Right lung (tissue), 5 donors: ENCODE measurements around the gene SNN. TPM values are rescaled to one million over a fixed set of nuclear protein-coding genes. Genes with fewer than 3 reads are reported as not detected.

Experiments
- DNase-seq, 2 donors: peaks; one replicate each; pipeline ENCODE4 v3.0.0-alpha.2; 2013
- polyA plus RNA-seq, 5 donors: library from polyadenylated mRNA; unstranded; fragments of 120-200 nt; gene quantifications; one replicate each; pipeline versions ENCODE4 v1.2.1 to v1.2.3, GENCODE V29; 2013; ENCODE audit warnings: inconsistent platforms in 1 of 5, low replicate concordance in 1 of 5; ENCODE audit not compliant: insufficient read length in 5 of 5, insufficient read depth in 1 of 5

Gene SNN
- polyA plus RNA-seq, 5 donors = 25.8 to 36.9 (median 32.0) TPM

DNA sequence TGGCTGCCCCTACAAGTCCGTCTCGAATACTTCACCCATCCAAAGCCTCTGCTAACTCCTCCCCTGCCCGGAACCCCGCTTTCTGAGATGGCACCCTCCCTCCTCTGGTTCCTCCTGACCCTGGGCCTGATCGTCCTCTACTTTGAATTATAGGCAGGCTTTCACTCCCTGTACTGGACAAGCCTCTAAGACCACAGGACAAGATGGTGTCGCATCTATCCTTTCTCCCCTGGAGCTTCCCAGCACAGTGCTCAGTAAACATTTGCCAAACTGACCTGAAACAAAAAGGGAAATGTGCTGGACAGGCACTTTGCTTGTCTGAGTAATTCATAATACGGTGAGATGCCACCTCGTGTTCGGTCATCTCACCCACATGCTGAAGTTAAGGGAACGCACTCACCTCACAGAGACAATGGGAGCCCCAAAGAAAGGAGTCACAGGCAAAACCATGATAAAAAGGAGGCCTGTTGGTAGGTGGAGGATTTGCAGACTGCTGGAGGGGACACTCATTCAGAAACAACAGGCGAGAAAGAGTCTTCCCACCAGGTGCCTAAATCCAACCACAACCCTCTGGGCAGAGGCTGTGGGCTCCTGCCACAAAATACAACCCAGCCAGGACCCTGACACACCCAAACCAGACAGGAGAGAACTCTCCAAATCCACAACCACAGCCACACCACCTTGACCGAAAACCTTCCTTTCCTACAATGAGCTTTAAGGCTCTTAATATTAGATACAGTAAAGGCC lies 28.2 kb downstream of the SNN start:
- no peak for DNase-seq

DNA sequence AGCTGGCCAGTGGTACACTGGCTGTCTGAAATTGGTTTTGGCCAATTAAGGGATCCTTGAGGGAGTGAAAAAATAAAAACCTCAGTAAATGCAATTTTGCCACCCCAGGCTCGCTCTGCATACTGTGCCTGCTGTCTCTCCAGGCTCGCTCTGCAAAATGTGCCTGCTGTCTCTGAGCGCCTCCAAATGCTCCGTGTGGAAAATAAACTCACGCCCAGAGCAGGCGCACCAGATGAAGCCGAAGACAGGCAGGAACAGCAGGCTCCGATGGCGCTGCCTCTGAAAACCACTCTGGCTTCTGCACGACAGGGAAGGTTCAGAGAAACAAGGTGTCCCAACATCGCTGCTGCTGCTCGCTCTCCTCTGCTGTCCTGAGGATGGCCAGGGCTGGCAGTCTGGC lies 29.1 kb downstream of the SNN start:
- DNase-seq = no peak

DNA sequence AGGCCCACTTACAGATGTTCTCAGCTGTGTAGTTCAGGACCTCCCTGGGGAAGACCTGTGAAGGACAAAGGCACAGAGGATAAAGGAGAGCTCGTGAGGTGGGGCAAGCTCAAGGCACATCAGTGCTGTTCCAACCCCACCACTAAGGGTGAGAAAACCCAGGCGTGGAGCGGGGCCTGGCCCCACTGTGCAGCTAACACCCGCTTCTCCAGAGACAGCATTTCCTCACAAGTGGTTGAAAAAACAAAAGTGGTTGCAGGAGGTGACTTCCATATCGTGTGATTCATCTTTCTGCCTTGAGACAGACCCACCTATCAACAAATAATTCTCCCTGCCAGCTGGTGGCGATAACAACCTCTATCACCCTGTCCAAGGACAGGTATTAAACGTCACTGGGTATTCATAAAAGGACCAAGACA lies 30.0 kb downstream of the SNN start:
- DNase-seq = no peak

DNA sequence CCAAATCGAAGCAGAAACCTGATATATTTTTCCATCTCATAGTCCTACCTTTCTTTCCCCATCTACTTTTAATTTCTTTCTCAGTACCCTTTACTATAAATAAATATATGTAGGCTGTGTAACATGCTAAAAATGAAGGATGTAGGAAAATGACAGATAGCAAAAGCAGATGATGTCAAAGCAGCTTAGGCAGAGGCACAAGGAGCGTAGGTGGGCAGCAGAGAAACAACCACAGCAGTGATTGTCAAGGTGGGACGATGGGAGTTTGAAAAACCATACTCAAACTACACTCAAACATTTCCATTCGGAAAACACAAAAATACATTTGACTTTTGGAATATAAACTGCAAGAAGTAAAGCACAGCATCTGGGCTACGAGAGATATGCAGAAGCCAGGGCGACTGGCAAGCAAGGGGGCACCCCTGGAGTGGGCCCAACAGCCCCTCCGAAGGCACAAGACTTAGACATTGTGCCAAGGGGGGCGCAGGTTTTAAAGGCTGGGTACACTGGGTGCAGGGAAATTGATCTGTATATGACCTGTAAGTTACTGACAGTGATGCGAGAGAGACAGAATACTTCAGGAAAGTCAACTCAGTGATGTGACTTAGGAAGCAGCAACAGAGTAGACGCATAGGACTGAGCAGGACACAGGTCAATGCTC lies 31.1 kb downstream of the SNN start:
- no peak for DNase-seq

DNA sequence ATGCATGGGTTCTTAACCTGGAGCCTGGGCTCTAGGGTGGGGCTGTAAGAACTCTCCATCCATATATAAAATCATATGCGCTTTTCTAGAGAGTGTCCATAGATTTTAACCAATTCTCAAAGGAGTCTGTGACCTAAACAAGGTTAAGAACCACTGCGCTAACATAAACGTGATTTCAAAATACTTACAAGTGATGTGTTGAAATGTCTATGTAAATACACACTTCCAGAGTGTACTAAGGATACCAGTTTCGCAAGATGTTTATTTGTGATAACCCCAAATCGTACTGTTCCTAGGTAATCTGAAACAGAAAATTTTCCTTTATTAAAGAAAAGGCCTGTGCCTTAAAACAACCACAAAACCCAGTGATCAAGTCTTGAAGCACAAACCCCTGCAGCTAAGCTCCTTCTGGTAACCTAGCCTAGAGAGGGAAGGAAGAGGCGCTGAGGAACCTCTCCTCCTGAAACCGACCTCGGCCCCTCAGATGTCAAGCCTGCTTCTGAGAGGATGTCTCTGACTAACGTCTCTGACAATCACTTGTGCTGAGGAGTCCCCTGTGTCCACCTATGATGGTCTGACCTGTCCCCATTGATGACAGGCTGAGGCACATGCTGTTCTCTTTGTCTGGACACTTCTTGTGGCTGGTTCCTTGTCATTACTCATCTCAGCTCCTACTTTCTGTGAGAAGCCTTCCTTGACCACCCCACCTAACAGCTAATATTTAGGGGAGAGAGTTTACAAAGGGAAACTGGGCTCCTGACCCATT lies 32.2 kb downstream of the SNN start:
- DNase-seq = no peak

DNA sequence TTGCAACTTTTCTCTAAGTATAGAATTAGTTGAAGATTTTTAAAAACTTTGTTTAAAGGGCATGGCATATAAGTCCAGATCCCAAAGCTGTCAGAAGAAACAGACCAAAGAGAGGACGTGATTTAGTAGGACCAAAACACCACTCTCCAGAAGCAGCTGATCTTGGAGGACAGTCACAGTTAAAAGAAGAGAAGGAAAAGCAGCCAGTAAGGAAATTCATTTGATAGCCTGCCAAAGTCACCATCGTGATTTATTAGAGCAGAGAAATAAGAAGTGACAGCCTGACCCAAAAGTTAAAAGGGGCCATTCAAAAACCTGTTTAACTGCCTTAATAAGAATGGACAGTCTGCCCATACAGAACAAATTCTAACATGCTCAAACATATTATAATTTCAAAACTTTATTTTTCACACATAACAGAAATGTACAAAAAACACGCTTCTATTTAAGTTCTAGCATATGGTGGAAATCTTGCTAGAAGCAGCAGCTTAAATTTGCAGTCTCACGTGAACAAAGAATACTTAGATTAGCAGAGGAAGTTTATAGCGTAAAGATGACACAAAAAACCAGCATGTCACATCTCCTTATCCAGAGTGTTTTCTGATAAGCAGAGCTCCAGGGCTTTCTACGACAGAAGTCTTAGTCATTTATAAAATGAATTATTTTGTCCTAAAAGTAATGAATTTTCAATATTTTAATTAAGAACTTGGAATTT lies 37.2 kb downstream of the SNN start:
- no peak for DNase-seq

DNA sequence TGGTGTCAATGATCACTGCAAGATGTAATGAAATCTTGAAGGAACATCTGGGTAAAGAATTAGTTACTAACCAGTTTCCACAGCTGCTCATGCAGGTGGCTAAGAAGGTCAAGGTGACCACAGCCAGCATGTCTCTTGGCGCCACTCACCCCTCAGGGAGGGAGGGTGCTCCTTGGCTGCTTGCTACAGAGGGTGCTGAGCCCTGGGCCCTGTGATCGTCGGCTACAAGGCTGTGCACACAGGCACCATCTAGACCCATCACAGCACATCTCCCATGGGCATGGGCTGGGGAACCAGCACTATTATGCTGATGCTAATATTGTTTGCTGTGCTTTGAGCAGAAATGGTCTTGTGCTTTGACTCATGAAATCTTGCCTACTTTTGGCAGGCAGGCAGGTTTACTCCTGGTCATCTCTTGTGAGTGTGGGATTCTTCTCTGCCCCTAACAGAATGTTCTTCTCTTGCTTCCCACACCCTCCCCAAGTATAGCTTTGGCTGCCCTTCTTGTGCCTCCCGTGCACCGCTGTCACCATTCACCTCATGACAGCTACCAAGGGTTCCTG lies 38.0 kb downstream of the SNN start:
- no peak for DNase-seq

DNA sequence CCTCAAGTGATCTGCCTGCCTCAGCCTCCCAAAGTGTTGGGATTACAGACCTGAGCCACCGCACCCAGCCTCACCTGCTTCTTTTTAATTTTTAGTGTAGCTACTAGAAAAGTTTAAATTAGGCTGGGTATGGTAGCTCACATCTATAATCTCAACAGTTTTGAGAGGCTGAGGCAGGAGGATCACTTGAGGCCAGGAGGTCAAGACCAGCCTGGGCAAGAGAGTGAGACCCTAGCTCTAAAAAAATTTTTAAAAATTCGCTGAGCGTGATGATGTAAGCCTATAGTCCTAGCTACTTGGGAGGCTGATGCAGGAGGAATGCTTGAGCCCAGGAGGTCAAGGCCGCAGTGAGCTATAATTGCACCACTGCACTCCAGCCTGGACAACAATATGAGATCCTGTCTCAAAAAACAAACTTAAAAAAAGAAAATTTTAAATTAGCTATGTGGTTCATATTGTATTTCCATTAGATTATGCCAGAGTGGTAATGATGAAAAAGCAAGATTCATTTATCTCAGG lies 39.5 kb downstream of the SNN start:
- no peak for DNase-seq

DNA sequence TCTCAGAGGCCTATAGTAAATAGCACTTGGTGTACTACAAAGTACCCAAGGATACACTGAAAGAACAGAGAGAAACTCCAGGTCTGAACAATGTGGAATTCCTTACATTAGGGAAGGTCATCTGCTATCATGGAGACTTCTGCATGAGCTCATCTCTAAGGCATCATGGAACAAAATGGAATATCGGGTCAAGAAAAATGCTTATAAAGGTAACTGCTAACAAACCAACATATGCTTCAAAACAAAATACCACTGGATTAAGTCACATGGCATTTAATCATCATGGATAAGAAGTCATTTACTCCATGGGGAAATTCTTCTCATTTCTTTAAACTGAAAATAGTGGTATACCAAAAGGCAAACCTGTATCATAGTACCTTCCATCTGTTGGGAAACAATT lies 40.2 kb downstream of the SNN start:
- no peak for DNase-seq

DNA sequence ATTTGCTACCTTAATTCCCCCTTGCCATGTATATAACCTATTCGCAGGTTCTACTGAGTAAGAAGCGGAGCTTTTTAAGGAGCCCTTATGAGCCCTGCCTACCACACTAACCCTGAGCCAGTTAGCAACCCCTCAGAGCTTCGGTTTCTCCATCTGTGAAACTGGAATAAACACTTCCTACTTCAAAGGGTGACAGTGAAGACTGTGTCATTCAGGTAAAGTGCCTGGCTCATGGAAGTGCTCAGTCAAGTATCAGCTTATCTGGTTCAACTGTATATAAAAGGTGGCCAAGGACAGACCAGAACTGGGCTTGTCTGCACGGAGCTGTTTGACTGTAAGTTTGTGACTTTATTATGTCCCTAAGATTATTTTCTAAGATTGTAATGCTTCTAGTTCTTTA lies 43.4 kb downstream of the SNN start:
- no peak for DNase-seq

DNA sequence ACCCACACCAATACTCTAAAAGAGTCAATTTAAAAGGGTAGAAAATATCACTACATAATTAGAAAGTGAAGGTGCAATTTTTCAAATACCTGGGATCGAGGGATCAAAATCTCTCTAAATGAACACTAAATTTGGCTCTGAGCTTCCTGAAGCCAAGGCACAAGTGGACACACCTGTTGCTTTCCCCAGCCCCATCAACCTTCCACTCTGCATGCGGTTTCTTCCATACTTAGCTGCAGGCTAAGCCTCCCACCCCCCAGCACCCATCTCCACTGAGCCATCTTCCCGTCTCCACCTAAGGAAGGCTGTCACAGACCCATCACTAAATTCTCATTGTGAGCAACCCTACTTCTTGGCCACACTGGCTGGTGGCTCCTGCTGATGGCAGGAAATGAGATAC lies 43.9 kb downstream of the SNN start:
- no peak for DNase-seq

DNA sequence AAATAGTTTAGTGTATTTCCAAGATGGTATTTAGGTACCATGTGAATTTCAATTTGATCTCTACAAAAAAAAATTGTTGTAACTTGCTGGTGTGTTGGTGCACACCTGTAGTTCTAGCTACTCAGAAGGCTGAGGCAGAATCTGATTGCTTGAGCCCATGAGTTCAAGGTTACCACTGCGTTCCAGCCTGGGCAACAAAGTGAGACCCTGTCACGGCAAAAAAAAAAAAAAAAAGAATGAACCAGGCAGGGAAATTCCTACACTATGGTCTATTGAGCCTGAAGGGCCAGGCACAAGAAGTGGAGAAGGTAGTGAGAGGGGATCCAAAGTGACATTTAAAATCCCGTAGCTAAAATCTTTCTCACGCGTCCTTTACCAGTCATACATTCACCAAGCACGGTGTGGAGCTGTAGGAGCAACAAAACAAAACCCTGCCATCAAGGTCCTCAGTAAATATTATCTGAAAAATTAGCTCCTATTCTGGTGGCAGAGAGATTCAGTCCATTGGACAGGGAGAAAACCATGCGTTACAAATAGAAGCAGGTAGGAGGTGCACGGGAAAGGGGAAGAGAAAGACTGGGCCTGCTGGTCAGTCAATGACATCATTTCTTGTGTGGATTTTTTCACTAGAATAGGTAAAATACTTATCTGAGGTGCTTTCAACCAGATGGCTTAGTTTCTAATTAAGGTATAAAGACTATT lies 47.1 kb downstream of the SNN start:
- no peak for DNase-seq

DNA sequence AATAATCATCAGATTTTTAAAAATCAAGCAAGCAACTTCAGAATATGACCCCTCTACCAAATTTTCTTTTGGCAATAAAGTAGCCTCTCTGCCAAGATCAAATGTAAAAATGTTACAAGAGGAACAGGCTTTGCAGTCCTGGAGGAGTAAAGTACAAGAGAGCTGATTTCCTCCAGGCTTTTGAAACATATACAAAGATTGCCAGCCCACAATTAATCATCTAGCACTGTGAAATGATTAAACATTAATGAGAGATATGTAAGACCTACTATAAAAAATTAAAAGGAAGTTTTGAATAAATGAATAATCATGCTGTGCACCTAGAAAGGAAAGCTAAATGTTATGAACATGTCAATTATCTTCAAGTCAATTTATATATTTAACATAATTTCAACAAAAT lies 48.1 kb downstream of the SNN start:
- no peak for DNase-seq

DNA sequence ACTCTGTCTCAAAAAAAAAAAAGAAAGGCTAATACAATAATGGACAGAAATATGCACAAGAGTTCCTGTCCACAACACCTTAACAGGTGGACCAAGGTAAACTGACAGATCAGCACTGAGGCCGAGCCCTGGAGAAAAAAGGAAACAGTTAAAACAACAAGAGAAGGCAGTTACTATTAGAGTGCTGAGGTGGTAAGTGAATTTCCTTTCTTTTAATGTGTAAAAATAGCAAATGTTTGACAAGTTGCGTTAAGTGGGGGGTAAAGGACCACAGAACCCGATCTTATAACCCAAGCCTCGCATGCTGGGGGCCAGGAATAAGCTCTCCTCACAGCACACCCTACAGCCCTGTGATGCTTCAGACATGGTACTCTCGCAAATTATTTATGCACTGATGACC lies 49.6 kb downstream of the SNN start:
- DNase-seq = no peak

DNA sequence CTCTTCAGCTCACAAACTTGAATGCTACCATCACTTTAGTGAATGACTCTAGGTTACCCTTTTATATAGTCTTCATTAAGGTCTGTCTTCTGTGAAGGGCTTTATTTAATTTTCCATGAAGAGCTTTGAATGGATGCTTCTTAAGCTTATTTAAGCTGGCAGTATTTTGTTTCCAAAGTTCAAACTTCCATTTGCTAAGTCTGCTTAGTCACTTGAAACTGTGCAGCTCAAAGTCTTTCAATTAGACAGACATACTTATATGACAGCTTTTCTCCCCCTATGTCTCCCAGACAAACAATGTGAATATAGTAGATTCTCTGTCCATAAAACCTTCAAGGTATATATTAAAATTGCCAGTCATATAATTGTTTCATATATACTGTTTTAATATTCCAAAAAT lies 50.9 kb downstream of the SNN start:
- DNase-seq = no peak

DNA sequence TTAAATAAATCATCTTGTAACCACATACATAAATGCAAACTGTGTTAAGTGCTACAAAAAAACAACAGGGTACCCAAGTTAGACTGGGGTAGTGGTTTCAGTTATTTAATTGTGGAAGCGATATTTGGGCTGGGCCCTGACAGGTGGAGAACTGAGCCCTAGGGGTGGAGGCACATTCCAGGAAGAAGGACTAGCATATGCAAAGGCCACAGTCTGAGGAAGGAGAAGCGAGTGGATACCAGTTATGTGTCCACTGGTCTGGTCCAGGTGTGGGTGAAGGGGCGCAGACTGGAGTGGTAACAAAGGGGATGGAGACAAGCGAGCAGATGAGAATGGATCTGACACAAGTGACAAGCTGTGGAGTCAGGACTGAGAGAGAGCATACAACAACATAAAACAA lies 51.5 kb downstream of the SNN start:
- DNase-seq = no peak

DNA sequence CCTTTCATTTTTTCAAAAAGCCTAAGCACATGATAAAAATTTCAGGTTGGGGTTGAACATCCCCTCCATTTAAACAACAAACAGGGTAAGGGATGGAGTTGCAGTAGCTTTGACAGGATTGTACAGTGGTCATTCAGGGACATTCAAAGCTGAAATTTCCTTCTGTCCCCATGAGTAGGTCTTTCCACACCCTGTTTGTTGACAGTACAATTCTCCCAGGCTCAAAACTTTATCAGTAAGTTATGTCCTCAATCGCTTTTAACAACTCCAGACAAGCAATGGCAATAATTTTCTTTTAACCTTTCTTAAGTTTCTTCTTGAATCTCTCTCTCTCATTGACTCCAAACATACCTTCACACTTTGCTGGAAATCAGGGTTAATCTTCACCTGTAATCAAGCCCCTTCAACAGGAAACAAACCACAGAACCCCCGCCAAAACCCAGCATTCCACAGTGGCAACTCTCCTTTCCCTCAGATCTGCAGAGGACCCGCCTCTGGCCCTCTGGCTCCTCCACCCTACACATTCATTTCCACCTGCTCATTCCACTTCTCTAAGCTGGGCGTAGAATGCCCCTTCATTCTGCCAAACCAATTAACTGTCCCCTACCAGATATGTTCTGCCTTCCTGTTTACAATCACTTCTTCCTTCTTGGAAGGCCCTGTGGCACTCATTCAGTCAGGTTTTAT lies 53.7 kb downstream of the SNN start:
- DNase-seq = no peak

DNA sequence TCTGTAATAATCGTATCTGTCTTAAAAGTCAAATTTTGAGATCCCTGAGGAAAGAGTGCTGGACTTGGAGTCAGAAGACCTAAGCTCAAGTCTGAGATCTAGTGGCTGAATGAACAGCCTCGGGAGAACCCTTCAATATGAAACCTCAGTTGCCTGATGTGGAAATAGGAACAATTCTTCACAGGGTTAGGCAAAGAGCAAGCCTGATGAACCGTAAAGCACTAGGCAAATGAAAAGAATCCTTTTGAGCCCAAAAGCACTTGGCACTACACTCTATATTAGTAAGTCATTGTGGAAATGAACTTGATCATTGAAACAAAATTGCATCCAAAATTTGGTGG lies 54.2 kb downstream of the SNN start:
- DNase-seq = no peak

DNA sequence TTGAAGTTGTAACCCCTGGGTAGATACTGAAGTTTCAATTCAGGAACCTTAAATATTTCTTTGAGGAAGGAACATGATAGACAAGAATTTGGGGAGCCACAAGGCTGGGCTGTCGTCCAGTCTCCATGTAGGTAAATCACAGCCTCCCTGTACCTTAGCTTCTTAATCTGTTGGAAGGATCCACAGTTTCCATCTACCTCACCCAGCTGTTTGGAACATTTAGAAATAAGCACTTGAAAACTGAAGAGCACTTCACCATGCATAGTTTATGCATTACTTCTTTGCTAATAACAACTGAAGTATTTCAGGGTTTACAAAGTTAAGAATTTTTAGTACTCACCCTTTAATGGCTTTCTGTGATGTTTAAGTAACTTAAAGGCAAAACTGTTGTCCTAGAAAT lies 57.2 kb downstream of the SNN start:
- DNase-seq = peak in 1 of 2 donors; percentile 60

DNA sequence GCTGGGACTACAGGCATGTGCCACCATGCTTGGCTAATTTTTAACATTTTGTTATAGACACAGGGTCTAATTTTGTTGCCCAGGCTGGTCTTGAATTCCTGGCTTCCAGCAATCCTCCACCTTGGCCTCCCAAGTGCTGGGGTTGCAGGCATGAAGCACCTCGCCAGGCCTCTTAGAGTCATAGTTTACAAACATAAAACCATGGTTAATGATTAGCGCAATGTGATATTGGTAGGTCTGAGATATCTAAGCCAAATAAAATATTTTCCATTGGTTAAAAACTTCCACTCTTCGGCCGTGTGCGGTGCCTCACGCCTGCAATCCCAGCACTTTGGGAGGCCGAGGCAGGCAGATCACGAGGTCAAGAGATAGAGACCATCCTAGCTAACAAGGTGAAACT lies 57.8 kb downstream of the SNN start:
- DNase-seq = no peak
